ENCODE data around the gene PLEKHN1.
"Not testable (repeated sequence)": the region's sequence is repeated elsewhere in the genome, so short reads cannot be mapped to it uniquely, and the experiment has no call there.

The PLEKHN1 gene

DNA sequence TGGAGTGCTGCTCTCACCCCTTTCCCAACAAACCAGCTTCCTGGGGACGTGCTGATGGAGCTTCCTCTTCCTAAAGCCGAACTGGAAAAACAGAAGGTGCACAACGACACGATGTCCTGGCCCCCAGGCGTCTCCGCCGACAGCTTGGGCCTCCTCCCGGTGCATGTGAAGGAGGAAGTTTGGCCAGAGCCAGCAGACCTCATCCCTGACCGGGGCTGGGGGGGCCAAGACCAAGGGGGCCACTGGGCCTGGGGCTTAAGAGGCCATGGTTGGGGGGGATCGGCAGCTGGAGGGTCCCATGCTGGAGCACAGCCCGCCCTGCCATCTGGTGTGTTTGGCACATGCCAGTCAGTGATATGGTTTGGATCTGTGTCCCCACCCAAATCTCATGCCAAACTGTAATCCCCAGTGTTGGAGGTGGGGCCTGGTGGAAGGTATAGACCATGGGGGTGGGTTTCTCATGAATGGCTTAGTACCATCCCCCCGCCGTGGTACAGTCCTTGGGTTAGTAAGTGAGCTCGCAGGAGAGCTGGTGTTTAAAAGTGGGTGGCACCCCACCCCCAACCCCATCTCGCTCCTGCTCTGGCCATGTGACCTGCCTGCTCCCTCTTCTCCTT is 27.2 kb downstream of the PLEKHN1 start:
- DNase-seq (ENCODE audit: low read depth), result no peak

- DNase-seq (ENCODE audit: low read depth), result not testable (repeated sequence)
Measured at GRCh38 chr1:994546-994945, 28.3 kb downstream of the PLEKHN1 start.

- DNase-seq (ENCODE audit: low read depth), result no peak
Measured at GRCh38 chr1:995665-996633, 29.7 kb downstream of the PLEKHN1 start.

GRCh38 chr1:996851-997712 is 30.8 kb downstream of the PLEKHN1 start:
- no peak for DNase-seq (ENCODE audit: low read depth)

- DNase-seq (ENCODE audit: low read depth), result no peak
Measured at GRCh38 chr1:997713-997992, 31.4 kb downstream of the PLEKHN1 start.

GRCh38 chr1:997993-998744 is 31.9 kb downstream of the PLEKHN1 start:
- no peak for DNase-seq (ENCODE audit: low read depth)

- no peak for DNase-seq (ENCODE audit: low read depth)
Measured at GRCh38 chr1:998745-998994, 32.4 kb downstream of the PLEKHN1 start.

DNA sequence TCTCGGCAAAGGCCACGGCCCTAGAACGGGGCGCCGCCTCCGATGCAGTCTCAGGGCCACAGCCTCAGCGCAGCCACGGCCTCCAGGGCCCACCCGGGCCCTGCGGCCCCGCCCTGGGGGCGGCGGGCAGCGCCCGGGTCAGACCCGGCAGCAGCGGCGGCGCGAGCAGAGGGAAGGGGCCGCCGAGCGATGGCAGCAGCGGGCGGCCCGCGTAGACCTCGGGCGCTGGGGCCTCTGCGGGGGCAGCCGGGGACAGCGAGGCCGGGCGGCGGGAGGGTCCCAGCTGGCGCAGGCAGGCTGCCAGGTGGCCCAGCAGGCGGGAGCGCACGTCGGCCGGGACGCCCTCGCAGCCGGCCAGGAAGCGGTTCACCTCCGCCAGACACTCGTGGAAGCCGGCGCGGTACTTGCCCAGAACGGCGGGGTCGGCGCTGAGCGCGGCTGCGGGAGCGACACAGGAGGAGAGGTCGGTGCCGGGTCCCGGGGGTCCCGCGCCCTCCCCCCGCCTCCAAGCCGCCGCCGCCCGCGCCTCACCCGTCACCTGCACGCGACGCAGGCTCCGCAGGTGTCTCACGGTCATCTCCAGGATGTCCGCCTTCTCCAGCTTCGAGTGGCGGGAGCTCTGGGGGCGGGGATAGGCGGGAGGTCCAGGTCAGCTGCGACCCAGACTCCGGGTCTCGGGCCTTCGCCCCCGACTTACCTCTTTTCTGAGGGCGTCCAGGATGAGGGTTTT is 32.9 kb downstream of the PLEKHN1 start:
- no peak for DNase-seq (ENCODE audit: low read depth)

- peak; percentile 87 for DNase-seq (ENCODE audit: low read depth)
Measured at GRCh38 chr1:999725-1000356, 33.6 kb downstream of the PLEKHN1 start, which contains the start of gene HES4. HES4 (minus strand) TSS chr1:1000097; CDS start chr1:999973, 124 bp downstream.

DNA sequence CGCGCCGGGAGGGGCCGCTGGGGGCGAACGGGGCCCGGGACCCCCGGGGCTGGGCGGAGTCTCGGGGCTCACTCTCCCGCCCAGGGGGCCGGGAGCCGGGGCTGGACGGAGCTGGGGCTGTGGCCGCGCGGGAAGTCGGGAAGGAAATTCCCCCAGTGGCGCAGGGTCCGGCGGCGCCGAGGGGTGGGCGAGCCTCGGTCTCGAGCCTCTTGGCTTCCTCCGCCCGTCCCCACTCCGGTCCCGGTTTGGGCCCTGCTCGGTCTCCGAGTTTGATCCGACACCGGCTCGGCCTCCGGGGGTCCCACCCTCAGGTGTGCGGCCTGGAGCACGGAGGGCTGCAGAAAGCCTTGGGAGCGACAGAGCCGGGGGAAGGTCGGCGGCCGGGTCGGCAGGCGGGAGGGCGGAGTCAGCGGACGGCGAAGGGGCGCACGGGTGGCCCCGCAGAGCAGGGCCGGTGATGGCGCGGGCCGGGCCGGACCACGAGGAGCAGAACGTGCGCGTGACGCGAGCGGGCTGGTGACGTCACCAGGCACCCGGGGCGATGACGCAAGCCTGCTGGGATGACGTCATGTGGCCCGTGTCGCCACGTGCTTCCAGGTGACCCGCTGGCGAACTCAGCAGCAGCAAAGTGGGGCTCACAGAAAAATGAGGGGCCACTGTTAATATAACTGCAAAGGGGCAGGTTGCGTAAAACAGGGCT is 34.2 kb downstream of the PLEKHN1 start:
- DNase-seq (ENCODE audit: low read depth), result peak; percentile 72

- no peak for DNase-seq (ENCODE audit: low read depth)
Measured at GRCh38 chr1:1001057-1001783, 34.9 kb downstream of the PLEKHN1 start.

GRCh38 chr1:1003618-1004419 is 37.5 kb downstream of the PLEKHN1 start:
- DNase-seq (ENCODE audit: low read depth), result no peak

- no peak for DNase-seq (ENCODE audit: low read depth)
Measured at GRCh38 chr1:1004420-1004779, 38.1 kb downstream of the PLEKHN1 start.

GRCh38 chr1:1004780-1005697 is 38.8 kb downstream of the PLEKHN1 start:
- peak; percentile 51 for DNase-seq (ENCODE audit: low read depth)

GRCh38 chr1:1005774-1006304 is 39.6 kb downstream of the PLEKHN1 start:
- no peak for DNase-seq (ENCODE audit: low read depth)

- DNase-seq (ENCODE audit: low read depth), result no peak
Measured at GRCh38 chr1:1006305-1007159, 40.2 kb downstream of the PLEKHN1 start.

Measured in amniotic epithelial cell (primary cell).